ENCODE results near the gene GCLC. TPM values are rescaled to one million over a fixed set of nuclear protein-coding genes. Genes with fewer than 3 reads are reported as not detected.

The GCLC gene
- total RNA-seq, 1 donor from 2014 or later: 16.8 TPM

- no peaks in the 10 kb centered on the region for H3K36me3 ChIP-seq (ENCODE audit: control insufficient read depth, insufficient read depth, low read length)
- DNase-seq (ENCODE audit: low read depth): no peak
- no peak for TF ChIP-seq CTCF (IDR thresholded peaks at IDR 0.05; ENCODE audit: insufficient read depth, low read length, poor library complexity, severe bottlenecking)
- no peak overlapping the region for H3K4me3 ChIP-seq (ENCODE audit: low read depth, low read length)
- no peaks in the 10 kb centered on the region for H3K27me3 ChIP-seq (ENCODE audit: control insufficient read depth, insufficient read depth, low read length)
Observed at GRCh38 chr6:53494076-53494475, 50.8 kb downstream of the GCLC start.

- H3K36me3 ChIP-seq (ENCODE audit: control insufficient read depth, insufficient read depth, low read length): no peaks in the 10 kb centered on the region
- H3K27me3 ChIP-seq (ENCODE audit: control insufficient read depth, insufficient read depth, low read length): no peaks in the 10 kb centered on the region
- no peak for DNase-seq (ENCODE audit: low read depth)
- no peak for TF ChIP-seq CTCF (IDR thresholded peaks at IDR 0.05; ENCODE audit: insufficient read depth, low read length, poor library complexity, severe bottlenecking)
- no peak overlapping the region for H3K4me3 ChIP-seq (ENCODE audit: low read depth, low read length)
Observed at GRCh38 chr6:53493635-53494025, 51.3 kb downstream of the GCLC start.

DNA sequence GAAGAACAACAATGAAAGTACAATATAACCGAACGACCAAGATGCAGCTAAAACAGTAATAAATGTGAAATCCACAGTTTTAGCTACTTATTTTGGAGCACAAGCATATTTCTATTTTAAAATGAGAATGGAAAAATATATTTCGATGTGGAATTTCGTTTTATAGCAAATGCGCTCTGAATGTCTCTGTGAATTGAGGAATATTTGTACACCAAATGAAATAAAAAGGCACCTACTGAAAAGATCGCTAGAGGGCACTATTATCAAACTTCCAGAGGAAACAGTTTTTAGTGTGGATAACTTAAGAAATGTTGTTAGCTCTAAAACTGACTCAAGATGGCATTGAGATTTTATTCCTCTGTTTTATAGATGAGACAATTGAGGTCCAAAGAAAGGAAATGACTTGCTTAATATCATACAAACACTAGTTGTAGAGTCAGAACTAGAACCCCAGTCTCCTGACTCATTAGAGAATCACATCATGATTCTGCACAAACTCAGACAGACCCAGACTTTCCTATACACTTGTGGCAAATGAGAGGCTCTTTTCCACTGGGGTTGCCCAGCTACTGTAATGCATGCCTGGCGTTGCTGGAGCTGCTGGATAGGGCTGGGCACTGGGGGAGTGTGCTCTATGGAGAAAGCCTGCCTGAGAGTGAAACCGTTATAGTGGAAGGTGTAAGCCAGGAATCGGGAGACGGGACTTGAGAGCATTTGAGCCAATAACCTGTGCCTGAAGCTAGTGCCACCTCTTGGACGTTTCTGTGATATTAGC is 51.9 kb downstream of the GCLC start:
- DNase-seq (ENCODE audit: low read depth): peak; percentile 21
- no peaks in the 10 kb centered on the region for H3K27me3 ChIP-seq (ENCODE audit: control insufficient read depth, insufficient read depth, low read length)
- peak; percentile 60 for TF ChIP-seq CTCF (IDR thresholded peaks at IDR 0.05; ENCODE audit: insufficient read depth, low read length, poor library complexity, severe bottlenecking)
- H3K4me3 ChIP-seq (ENCODE audit: low read depth, low read length): no peak overlapping the region
- no peaks in the 10 kb centered on the region for H3K36me3 ChIP-seq (ENCODE audit: control insufficient read depth, insufficient read depth, low read length)

- TF ChIP-seq CTCF (IDR thresholded peaks at IDR 0.05; ENCODE audit: insufficient read depth, low read length, poor library complexity, severe bottlenecking): no peak
- H3K36me3 ChIP-seq (ENCODE audit: control insufficient read depth, insufficient read depth, low read length): no peaks in the 10 kb centered on the region
Observed at GRCh38 chr6:53487080-53487479, 57.8 kb downstream of the GCLC start.

DNA sequence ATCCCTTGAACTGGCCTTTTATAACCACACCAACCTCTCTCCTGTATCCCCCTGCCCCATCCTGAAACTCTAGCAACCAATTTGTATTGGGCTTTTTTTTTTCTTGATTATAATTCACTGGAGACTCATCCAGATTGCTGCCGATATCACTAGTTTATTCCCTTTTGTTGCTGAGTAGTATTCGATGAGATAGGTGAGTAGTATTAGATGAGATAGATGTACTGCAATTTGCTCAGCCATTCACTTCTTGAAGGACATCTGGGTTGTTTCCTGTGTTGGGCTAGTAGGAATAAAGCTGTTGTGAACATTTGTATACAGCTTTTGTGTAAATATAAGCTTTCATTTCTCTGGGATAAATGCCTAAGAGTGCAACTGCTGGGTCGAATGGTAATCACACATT is 58.2 kb downstream of the GCLC start:
- TF ChIP-seq CTCF (IDR thresholded peaks at IDR 0.05; ENCODE audit: insufficient read depth, low read length, poor library complexity, severe bottlenecking): no peak

More at GRCh38 chr6:53487080-53487479, 57.8 kb downstream of the GCLC start:
- DNase-seq (ENCODE audit: low read depth): no peak
- H3K27me3 ChIP-seq (ENCODE audit: control insufficient read depth, insufficient read depth, low read length): no peaks in the 10 kb centered on the region
- no peak overlapping the region for H3K4me3 ChIP-seq (ENCODE audit: low read depth, low read length)

More for the DNA sequence above, 58.2 kb downstream of the GCLC start:
- Histone ChIP-seq H3K4me3 (ENCODE audit: low read depth, low read length) (no peak overlapping the region), H3K36me3 (ENCODE audit: control insufficient read depth, insufficient read depth, low read length) (no peaks in the 10 kb centered on the region), H3K27me3 (ENCODE audit: control insufficient read depth, insufficient read depth, low read length) (no peaks in the 10 kb centered on the region)
- no peak for DNase-seq (ENCODE audit: low read depth)
